Measurements from ENCODE around the gene B3GNT7.
"Not testable (repeated sequence)": the region's sequence is repeated elsewhere in the genome, so short reads cannot be mapped to it uniquely, and the experiment has no call there.

B3GNT7 gene

GRCh38 chr2:231404183-231404578 lies 8.7 kb downstream of the B3GNT7 start:
- not testable (repeated sequence) for H2AK5ac ChIP-seq (ENCODE audit: low read length, severe bottlenecking); H3K27ac ChIP-seq (ENCODE audit: low read length, poor library complexity, severe bottlenecking); H3K23ac ChIP-seq (ENCODE audit: low read length in 2 of 2); H3K14ac ChIP-seq (ENCODE audit: low read length in 2 of 2); H2BK120ac ChIP-seq (ENCODE audit: low read depth, low read length); H2BK15ac ChIP-seq (ENCODE audit: low read depth, poor library complexity, severe bottlenecking); H3K18ac ChIP-seq (ENCODE audit: low read depth in 1 of 2, low read length in 2 of 2); H4K8ac ChIP-seq (ENCODE audit: low read length); H3K9ac ChIP-seq (ENCODE audit: low read length); H2BK12ac ChIP-seq (ENCODE audit: low read length in 2 of 2); DNase-seq; H4K91ac ChIP-seq (ENCODE audit: low read length); H3K36me3 ChIP-seq (ENCODE audit: control insufficient read depth in 1 of 2, insufficient read depth in 2 of 2, low read depth in 1 of 2, low read length in 2 of 2); H3K4me3 ChIP-seq (ENCODE audit: insufficient read depth in 1 of 2, low read depth in 1 of 2, low read length in 2 of 2); H3K79me1 ChIP-seq (replicated peaks; ENCODE audit: low read length, poor library complexity, severe bottlenecking); H2AFZ ChIP-seq (ENCODE audit: low read depth, low read length); H3K4ac ChIP-seq (ENCODE audit: low read depth in 1 of 2, low read length in 2 of 2); H2BK5ac ChIP-seq (ENCODE audit: low read depth, low read length, poor library complexity, severe bottlenecking); H3K4me2 ChIP-seq (ENCODE audit: low read length, poor library complexity, severe bottlenecking); H3K9me3 ChIP-seq (ENCODE audit: control insufficient read depth, low read length)
- WGBS = 93% methylated on average over 16 of the region's 16 CpGs
- peaks cover 18% of the 10 kb centered on the region for H3K4me1 ChIP-seq (ENCODE audit: control insufficient read depth, insufficient read depth, low read depth, low read length)
- peaks cover 0 to 33% of the 10 kb centered on the region in 2 experiments for H3K27me3 ChIP-seq (ENCODE audit: control insufficient read depth in 1 of 2, insufficient read depth in 1 of 2, low read length in 2 of 2)

GRCh38 chr2:231405601-231406367 lies 10.3 kb downstream of the B3GNT7 start:
- Histone ChIP-seq H3K18ac (ENCODE audit: low read depth in 1 of 2, low read length in 2 of 2) (peak overlapping the region; percentile 48 to 62), H2AFZ (ENCODE audit: low read depth, low read length) (peak overlapping the region; percentile 58), H3K27ac (ENCODE audit: low read length, poor library complexity, severe bottlenecking) (peak overlapping the region; percentile 40), H2BK5ac (ENCODE audit: low read depth, low read length, poor library complexity, severe bottlenecking) (peak overlapping the region; percentile 57), H4K8ac (ENCODE audit: low read length) (peak overlapping the region; percentile 69), H3K4ac (ENCODE audit: low read depth in 1 of 2, low read length in 2 of 2) (peak overlapping the region; percentile 81 to 84), H2BK12ac (ENCODE audit: low read length in 2 of 2) (peak overlapping the region; percentile 75 to 95), H4K91ac (ENCODE audit: low read length) (peak overlapping the region; percentile 39), H3K27me3 (ENCODE audit: control insufficient read depth in 1 of 2, insufficient read depth in 1 of 2, low read length in 2 of 2) (peaks cover 0 to 33% of the 10 kb centered on the region in 2 experiments), H3K9ac (ENCODE audit: low read length) (peak overlapping the region; percentile 15), H3K4me2 (ENCODE audit: low read length, poor library complexity, severe bottlenecking) (peak overlapping the region; percentile 53), H2BK15ac (ENCODE audit: low read depth, poor library complexity, severe bottlenecking) (peak overlapping the region; percentile 23)
- H2BK120ac ChIP-seq (ENCODE audit: low read depth, low read length); H3K4me1 ChIP-seq (ENCODE audit: control insufficient read depth, insufficient read depth, low read depth, low read length); H3K4me3 ChIP-seq (ENCODE audit: insufficient read depth in 1 of 2, low read depth in 1 of 2, low read length in 2 of 2); H3K14ac ChIP-seq (ENCODE audit: low read length in 2 of 2); H2AK5ac ChIP-seq (ENCODE audit: low read length, severe bottlenecking); DNase-seq; H3K9me3 ChIP-seq (ENCODE audit: control insufficient read depth, low read length); H3K79me1 ChIP-seq (replicated peaks; ENCODE audit: low read length, poor library complexity, severe bottlenecking); H3K36me3 ChIP-seq (ENCODE audit: control insufficient read depth in 1 of 2, insufficient read depth in 2 of 2, low read depth in 1 of 2, low read length in 2 of 2); H3K23ac ChIP-seq (ENCODE audit: low read length in 2 of 2): not testable (repeated sequence)
- WGBS = 38% methylated on average over 15 of the region's 16 CpGs

- H3K4ac ChIP-seq (ENCODE audit: low read depth in 1 of 2, low read length in 2 of 2); H3K4me2 ChIP-seq (ENCODE audit: low read length, poor library complexity, severe bottlenecking); H4K8ac ChIP-seq (ENCODE audit: low read length); H3K9me3 ChIP-seq (ENCODE audit: control insufficient read depth, low read length); H3K14ac ChIP-seq (ENCODE audit: low read length in 2 of 2); H3K79me1 ChIP-seq (replicated peaks; ENCODE audit: low read length, poor library complexity, severe bottlenecking); H2BK5ac ChIP-seq (ENCODE audit: low read depth, low read length, poor library complexity, severe bottlenecking); H3K4me3 ChIP-seq (ENCODE audit: insufficient read depth in 1 of 2, low read depth in 1 of 2, low read length in 2 of 2); H4K91ac ChIP-seq (ENCODE audit: low read length); H3K27ac ChIP-seq (ENCODE audit: low read length, poor library complexity, severe bottlenecking); H2AFZ ChIP-seq (ENCODE audit: low read depth, low read length); DNase-seq; H2BK12ac ChIP-seq (ENCODE audit: low read length in 2 of 2); H3K23ac ChIP-seq (ENCODE audit: low read length in 2 of 2); H2AK5ac ChIP-seq (ENCODE audit: low read length, severe bottlenecking); H2BK15ac ChIP-seq (ENCODE audit: low read depth, poor library complexity, severe bottlenecking); H3K18ac ChIP-seq (ENCODE audit: low read depth in 1 of 2, low read length in 2 of 2); H2BK120ac ChIP-seq (ENCODE audit: low read depth, low read length); H3K36me3 ChIP-seq (ENCODE audit: control insufficient read depth in 1 of 2, insufficient read depth in 2 of 2, low read depth in 1 of 2, low read length in 2 of 2); H3K9ac ChIP-seq (ENCODE audit: low read length): not testable (repeated sequence)
- peaks cover 0 to 28% of the 10 kb centered on the region in 2 experiments for H3K27me3 ChIP-seq (ENCODE audit: control insufficient read depth in 1 of 2, insufficient read depth in 1 of 2, low read length in 2 of 2)
- H3K4me1 ChIP-seq (ENCODE audit: control insufficient read depth, insufficient read depth, low read depth, low read length) = peaks cover 15% of the 10 kb centered on the region
- WGBS = 93% methylated on average over 5 of the region's 5 CpGs
Measured at GRCh38 chr2:231407686-231408085, 12.2 kb downstream of the B3GNT7 start.

GRCh38 chr2:231408304-231408703 lies 12.8 kb downstream of the B3GNT7 start:
- H2AK5ac ChIP-seq (ENCODE audit: low read length, severe bottlenecking); H3K9ac ChIP-seq (ENCODE audit: low read length); H2BK15ac ChIP-seq (ENCODE audit: low read depth, poor library complexity, severe bottlenecking); H2BK12ac ChIP-seq (ENCODE audit: low read length in 2 of 2); H3K4me2 ChIP-seq (ENCODE audit: low read length, poor library complexity, severe bottlenecking); H2BK120ac ChIP-seq (ENCODE audit: low read depth, low read length); H4K8ac ChIP-seq (ENCODE audit: low read length); H3K36me3 ChIP-seq (ENCODE audit: control insufficient read depth in 1 of 2, insufficient read depth in 2 of 2, low read depth in 1 of 2, low read length in 2 of 2); H3K14ac ChIP-seq (ENCODE audit: low read length in 2 of 2); H2BK5ac ChIP-seq (ENCODE audit: low read depth, low read length, poor library complexity, severe bottlenecking); H3K9me3 ChIP-seq (ENCODE audit: control insufficient read depth, low read length); H3K23ac ChIP-seq (ENCODE audit: low read length in 2 of 2); H3K4ac ChIP-seq (ENCODE audit: low read depth in 1 of 2, low read length in 2 of 2); H3K4me3 ChIP-seq (ENCODE audit: insufficient read depth in 1 of 2, low read depth in 1 of 2, low read length in 2 of 2); H2AFZ ChIP-seq (ENCODE audit: low read depth, low read length); H3K79me1 ChIP-seq (replicated peaks; ENCODE audit: low read length, poor library complexity, severe bottlenecking); H4K91ac ChIP-seq (ENCODE audit: low read length); DNase-seq; H3K18ac ChIP-seq (ENCODE audit: low read depth in 1 of 2, low read length in 2 of 2): not testable (repeated sequence)
- 82% methylated on average over 9 of the region's 9 CpGs for WGBS
- Histone ChIP-seq H3K4me1 (ENCODE audit: control insufficient read depth, insufficient read depth, low read depth, low read length) (peaks cover 16% of the 10 kb centered on the region), H3K27ac (ENCODE audit: low read length, poor library complexity, severe bottlenecking) (peak overlapping the region; percentile 8), H3K27me3 (ENCODE audit: control insufficient read depth in 1 of 2, insufficient read depth in 1 of 2, low read length in 2 of 2) (peaks cover 0 to 22% of the 10 kb centered on the region in 2 experiments)

Measured in mesenchymal stem cell (in vitro differentiated cells and primary cell).